DLD1 (cell line): ENCODE measurements around the gene APOL1.
"Not testable (repeated sequence)": the region's sequence is repeated elsewhere in the genome, so short reads cannot be mapped to it uniquely, and the experiment has no call there.

Experiments used
- in situ Hi-C: cut with HindIII; loops from 2 replicates; pipeline ENCODE4 v1.10.0; 2017; ENCODE audit warnings: low sequenced_read_pairs

APOL1 gene

DNA sequence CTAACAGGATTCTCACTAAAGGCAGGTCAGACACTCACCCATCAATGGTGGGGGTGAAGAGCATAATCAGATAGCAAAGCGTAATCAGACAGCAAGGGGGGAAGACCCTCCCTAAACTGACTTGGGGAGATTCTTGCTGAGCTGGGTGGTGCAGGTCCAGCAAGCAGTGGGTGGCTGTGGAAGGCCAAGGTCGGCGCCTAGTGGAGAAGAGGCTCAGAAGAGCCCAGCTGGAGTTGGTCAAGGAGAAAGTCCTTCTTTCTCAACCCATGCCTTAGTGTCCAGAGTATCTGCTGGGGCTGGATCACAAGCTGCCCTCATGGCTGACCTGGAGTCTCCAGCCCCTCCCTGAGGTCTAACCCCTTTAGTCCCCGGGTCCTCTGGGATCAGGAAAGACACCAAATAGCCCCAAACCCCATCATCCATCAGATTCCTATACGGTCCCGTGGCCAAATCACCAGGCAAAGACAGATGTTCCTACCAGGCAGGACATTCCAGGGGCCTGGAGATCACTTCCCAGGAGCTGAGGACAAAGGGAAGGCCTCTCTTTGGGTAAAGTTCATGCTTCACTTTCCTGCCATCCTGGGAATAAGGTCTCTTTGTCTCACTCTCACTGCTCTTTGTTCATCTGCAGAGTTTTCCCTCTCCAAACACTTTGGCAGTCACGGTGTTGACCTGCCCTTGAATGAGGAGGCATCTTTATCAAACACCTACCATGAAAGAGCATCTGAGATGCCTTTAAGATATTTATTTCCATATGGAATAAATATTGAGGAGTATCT, 11.1 kb downstream of the APOL1 start:
- in situ Hi-C loops: not testable (repeated sequence)

DNA sequence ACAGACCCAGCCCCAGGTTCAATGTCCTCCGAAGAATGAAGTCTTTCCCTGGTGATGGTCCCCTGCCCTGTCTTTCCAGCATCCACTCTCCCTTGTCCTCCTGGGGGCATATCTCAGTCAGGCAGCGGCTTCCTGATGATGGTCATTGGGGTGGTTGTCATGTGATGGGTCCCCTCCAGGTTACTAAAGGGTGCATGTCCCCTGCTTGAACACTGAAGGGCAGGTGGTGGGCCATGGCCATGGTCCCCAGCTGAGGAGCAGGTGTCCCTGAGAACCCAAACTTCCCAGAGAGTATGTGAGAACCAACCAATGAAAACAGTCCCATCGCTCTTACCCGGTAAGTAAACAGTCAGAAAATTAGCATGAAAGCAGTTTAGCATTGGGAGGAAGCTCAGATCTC, 14.1 kb downstream of the APOL1 start:
- in situ Hi-C loops: no loop called here

DNA sequence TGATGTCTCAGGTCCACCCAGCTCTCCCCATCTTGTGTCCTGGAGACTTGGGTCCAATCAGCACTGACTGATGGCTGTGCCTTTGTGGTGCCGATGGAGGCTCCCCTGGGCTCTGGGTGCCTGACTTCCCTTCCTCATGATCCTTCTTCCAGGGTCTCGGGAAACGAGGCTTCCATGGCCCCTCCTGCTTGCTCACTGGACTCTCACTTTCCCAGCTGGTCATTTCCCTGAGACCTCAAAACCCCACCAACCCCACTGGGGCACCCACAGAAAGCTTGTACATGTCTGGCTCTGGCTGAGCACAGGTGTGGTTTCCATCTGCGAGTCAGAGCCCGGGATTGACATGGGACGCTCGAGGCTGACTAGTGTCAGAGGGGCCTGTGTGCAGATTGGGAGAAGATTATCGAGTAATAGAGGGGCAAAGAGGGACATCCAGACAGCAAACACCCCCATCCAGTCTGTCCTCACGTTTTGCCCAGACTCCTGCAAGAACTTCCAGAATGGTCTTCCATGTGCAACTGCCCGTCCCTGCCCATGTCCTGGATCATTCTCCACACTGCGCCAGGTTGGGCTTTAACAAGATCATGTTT, 15.1 kb downstream of the APOL1 start:
- in situ Hi-C loops: no loop called here

DNA sequence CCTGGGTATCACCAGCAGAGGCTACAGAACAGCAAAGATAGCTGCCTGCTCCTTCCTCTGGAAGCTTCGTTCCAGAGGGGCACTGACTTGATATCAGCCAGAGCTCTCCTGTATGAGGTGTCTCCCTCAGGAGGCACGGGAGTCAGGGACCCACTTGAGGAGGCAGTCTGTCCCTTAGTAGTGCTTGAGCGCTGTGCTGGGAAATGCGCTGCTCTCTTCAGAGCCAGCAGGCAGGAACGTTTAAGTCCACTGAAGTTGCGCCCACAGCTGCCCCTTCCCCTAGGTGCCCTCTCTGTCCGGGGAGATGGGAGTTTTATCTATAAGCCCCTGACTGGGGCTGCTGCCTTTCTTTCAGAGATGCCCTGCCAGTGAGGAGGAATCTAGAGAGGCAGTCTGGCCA, 18.3 kb downstream of the APOL1 start:
- in situ Hi-C loops: not testable (repeated sequence)

DNA sequence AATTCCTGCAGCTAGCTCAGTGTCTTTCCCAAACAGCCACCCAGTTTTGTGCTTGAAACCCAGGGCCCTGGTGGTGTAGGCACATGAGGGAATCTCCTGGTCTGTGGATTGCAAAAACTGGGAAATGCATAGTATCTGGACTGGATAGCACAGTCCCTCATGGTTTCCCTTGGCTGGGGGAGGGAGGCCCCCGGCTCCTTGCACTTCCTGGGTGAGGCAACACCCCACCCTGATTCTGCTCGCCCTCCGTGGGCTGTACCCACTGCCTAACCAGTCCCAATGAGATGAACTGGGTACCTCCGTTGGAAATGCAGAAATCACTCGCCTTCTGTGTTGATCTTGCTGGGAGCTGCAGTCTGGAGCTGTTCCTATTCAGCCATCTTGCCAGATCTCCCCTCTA, 19.0 kb downstream of the APOL1 start:
- in situ Hi-C loops: not testable (repeated sequence)

DNA sequence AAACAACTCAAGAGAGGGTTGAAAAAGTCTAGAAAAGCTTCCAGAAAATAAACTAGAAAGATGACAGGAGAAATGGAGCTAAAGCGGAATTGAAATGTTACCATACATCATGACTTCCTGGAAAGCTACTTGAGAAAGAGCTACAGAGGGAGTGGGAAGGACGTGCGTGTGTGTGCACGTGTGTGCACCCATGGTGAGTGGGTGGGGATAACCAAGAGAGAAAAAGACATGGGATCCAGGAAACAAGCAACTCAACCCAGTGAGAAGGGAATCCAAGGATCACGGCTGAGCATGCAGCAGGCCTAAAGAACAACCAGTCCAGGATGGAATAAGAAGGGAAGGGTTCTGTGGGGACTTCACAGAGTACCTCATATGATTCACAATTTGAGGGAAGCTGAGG, 21.6 kb downstream of the APOL1 start:
- in situ Hi-C loops: no loop called here

DNA sequence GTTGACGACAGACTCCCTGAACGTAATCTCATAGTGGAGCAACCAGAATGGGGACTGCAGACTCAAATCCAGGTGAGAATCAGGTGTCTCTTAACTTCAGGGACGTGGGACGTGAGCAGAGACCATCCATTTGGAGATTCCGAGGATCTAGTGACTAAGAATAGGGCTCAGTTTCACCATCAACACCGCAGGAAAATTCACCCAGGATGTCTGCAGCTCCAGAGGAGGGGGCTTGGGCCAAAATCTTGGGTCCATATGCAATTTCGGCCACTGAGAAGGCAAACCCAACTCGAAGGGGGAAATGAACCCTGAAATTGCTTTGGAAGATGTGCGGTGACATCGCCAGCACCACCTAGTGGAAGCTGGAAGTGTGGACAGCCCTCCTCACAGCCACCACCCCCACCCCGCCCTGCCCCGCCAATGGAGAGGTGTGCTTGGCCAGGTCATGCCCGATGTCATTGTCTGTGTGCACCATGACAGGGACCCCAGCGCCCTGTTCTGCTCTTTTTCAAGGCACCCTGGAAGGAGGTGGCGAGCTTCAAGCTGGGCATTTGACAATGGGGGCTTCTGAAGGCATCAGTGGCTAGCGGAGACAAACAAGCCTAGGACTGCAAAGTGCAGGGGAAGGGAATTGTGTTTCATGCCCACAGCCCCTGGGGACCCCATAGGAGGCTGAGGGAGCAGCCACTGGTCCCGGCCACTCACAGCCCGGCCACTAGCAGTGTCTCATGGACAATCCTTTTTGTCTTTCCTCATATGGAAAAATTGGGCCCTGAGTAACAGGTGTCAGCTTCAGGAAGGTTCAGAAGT, 24.8 kb downstream of the APOL1 start:
- in situ Hi-C loops: no loop called here

DNA sequence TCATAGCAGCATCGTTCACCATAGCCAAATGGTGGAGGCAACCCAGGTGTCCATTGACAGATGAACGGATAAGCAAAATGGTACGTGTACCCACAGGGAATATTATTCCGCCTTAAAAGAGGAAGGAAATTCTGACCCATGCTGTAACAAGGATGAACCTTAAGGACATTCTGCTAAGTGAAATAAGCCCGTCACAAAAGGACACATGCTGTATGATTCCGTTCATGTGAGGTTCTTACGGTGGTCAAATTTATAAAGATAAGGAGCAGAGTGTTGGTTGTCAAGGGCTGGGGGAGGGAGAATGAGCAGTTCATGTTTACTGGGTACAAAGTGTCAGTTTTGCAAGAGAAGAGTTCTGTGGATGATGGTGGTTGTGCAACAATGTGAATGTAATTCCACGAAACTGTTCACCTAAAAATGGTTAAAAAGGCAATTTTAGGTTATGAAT, 26.3 kb downstream of the APOL1 start:
- in situ Hi-C loops: no loop called here

DNA sequence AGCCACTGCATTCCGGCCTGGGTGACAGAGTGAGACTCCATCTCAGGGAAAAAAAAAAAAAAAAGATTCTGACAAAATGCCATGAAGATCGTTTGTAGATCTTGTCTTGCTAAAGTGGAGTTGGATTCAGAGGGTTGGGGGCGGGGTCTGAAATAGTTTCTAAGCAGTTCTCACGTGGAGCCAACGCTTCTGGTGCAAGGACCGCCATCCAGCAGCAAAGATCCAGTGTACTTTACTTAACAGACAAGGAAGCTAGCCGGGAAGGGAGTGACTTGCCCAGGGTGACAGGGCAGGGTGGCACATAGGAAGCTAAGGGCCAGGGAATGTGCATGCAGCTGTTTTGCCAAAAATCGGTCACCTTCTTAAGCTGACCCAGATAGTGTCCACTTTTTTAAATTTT, 27.4 kb downstream of the APOL1 start:
- in situ Hi-C loops: no loop called here

DNA sequence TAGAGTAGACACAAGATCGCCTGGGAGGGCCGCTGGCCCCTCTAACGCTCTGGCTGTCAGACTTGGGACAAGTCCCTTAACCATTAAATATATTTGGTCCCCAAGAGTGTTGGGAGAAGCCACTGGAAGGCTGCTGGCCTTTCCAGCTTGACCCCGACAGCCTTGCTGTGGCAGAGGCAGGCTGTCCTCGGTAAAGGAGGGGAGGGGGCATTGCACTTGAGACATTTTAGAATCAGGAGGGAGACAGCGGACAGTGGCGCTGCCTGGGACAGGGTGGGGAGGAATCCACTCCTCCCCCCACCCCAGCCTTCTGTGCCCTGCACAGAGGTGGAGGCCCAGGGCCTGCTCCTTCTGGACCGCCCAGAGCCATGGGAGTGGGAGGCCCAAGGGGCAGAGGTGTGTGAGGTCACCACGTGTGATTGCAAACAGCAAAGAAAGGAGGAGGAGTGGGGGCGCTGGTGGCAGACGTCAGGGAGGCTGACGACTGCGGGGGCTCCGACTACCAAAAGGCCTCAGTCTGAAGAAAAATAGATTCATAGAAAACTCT, 28.9 kb downstream of the APOL1 start:
- in situ Hi-C loops: no loop called here

DNA sequence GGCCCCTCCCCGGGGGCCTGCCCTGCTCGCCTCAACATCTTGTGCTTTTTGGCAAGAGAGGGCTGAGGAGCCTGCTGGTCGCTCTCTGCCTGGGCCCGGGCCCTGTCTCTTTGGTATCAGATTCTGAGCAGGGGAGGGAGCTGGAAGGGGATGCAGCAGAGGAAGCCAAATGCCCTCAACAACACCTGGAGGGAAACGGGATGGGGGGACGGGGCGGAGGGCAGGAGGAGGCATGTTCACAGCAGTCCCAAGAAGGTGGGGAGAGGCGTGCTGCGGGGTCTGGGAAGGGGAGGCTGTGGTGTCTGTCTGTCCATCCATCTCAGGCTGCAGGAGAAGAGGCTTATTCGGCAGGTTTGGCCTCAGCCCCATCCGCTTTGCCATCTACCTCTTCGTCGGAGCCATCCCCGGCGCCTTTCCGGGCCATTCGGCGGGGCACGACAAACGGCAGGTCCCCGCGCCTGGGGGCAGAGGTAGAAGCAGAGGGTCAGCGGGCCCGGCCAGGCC, 29.4 kb downstream of the APOL1 start:
- in situ Hi-C loops: no loop called here

DNA sequence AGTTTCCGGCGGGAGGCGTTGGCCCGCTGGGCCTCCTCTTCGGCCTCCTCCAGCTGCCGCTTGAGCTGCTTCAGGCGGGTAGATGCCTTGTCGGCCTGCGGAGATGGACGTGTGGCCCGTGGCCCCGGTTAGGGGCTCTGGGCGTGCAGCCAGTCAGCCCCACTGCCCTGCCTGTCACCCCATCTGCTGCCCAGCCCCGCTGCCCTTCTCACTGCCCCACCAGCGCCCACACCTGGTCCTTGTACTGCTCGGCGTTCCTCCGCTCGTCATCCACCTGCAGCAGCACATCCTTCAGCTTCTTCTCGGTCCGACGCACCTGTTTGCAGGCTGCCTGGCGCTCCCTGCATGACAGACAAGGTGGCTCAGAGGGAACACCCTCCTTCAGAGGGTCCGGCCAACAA, 31.2 kb downstream of the APOL1 start:
- in situ Hi-C loops: no loop called here

DNA sequence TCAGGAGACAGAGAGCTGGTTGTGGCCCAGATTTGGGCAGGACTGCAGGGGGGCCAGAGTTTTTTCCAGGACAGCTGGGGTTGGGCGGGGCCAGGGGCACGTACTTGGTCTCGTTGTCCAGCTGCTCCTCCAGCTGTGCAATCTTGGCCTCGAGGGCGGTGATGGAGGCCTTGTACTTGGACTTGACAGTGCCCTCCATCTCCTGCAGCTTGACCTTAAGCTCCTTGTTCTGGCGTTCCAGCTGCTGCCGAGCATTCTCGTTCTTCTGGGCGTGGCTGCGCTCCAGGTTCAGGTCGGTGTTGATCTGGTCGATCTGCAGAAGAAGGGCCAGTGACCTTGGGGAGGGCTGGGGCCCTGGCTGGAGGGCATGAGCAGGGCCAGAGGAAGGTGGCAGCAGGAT, 32.1 kb downstream of the APOL1 start:
- in situ Hi-C loops: no loop called here

DNA sequence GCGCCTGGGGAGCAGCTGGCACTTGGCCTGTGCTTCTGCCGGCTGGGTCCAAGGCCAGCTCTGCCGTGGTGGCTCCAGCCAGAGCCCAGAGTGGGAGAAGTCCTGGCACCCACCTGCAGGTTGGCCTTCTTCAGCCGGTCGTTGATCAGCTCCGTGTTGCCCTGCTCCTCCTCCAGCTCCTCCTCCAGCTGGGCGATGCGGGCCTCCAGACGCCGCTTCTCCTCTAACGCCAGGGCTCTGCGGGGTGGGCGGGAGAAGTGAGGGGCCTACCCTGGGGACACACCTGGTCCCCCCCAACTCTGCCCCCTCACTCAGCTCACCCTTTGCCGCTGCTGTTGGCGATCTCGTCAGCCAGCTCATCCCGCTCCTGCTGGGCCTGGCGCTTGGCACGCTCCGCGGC, 32.6 kb downstream of the APOL1 start:
- in situ Hi-C loops: no loop called here

DNA sequence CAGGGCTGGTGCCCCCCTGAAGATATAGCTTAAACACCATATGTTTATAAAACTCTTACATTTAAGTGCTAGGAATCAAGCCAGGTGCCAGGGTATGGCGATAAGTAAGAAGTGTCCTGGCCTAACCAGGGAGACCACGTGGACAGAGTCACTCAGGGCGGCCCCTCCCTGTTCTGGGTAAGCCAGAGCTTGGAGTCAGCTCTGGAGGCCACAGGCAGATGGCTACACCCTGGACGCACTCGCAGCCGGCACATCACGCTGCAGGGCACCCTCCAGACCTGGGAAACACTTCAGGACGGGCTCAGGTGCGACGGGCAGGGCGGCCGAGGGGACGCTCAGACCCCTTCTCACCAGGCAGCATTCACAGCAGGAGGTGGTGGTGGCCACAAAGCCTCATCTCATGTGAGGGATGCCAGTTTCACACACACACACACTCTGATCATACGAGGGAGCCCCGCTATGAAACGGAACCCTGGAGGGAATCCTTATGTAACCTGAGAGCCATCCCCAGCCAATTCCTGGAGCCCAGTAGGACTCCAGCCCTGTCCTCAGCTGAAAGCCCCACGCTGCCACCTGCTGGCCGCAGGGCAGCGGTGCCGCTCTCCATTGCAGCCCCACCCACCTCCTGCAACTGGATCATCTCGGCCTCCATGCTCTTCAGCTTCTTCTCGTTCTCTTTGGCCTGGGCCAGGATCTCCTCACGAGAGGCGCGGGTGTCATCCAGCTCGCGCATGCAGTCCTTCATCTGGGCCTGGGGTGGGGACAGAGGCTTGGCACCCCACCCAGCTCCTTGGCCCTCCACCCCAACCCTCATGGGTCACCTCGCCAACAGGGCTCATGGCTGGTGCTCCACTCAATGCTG, 33.4 kb downstream of the APOL1 start:
- in situ Hi-C loops: no loop called here

DNA sequence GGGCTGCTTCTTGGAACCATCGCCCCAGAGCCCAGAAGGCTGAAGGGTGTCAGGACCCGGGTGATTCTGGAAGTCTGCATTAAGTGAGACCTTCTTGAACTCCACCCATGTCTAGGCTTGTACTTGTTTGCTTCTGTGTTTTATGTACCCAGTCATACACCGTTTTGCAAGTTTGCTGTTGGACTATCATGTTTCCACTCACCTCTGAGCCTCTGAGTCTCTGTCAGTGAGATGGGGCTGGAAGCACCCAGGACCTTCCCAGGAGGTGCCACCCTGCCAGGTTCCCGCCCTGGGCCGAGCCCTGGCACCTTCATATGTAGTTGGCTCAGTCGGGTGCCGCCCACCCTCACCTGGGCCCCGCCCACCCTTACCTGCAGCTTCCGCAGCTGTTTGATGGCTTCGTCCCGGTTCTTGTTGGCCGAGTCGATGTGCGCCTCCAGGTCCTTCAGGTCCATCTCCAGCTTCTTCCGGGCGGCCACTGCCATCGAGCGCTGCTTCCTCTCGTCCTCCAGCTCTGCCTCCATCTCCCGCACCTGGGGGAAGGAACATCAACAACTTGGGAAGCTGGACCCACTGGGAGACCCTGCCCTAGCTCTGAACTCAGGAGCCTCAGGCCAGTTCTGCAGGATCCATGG, 35.1 kb downstream of the APOL1 start:
- in situ Hi-C loops: no loop called here

DNA sequence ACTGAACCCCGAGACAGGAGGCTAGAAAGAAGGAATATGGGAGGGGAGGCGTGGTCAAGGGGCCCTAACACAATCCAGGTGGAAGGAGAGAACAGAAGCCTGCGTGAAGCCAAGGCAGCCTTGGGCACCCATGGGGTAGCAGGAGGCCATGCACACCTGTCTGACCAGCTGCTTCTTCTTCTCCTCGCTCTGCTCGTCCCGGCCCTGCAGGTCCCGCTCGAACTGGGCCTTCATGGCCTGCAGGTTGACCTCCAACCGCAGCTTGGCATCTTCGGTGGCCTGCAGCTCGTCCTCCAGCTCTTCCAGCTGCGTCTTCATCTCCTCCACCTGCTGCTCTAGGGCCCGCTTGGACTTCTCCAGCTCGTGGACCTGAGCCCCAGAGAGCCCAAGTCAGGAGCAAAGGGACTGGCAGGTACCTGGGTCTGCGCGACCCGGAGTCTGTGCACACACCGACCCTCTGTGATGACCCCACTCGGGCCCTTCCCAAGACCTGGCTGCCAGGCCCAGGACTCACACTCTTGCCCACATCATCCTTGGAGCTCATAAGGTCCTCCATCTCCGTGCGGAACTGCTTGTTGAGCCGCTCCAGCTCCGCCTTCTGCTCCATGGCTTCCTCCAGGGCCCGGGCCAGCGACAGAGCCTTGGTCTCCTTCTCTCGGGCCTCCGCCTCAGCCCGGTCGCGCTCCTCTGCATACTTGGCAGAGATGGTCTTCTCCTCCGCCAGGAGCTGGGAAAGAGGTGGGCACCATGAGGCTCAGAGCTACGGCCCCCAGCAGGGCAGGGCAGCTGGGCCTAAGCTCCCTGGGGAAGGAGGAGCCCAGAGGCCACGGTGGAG, 35.9 kb downstream of the APOL1 start:
- in situ Hi-C loops: no loop called here

DNA sequence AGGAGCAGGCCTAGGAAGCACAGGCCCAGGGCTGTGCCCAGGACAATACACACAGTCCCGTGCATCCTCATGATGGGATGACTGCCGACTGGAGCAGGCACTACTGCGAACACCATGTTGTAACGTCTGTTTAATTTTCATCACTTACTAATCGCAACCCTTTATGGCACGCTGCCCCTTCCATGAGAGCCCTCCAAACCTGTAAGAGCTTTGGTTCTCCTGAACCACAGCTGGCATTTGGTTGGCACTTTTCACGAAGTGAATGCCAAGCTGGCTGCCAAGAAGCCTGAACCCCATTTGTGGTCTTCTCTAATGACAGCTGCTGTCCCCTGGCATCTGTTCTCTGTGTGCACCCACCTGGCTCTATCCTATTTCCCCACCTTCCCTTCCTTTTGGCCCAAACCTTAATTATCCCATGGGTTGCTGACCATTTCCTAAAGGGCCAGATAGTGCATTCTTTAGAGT, 36.5 kb downstream of the APOL1 start:
- in situ Hi-C loops: no loop called here

DNA sequence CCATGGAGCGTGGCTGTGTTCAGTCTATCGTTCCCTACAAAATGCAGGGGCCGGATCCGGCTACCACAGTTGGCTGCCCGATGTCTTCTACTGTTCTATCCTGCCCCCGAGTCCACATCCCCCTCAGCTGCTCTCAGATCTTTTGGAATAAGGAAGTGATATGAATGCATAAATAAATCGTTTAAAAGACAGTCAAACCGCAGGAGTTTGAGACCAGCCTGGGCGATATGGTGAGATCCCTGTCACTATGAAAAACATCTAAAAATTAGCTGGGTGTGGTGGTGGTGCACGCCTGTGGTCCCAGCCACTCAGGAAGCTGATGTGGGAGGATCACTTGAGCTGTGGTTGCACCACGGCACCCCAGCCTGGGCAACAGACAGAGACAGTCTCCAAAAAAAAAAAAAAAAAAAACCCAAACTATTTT, 37.0 kb downstream of the APOL1 start:
- in situ Hi-C loops: not testable (repeated sequence)
